Activated CD4-positive, alpha-beta T cell treated with anti-CD3 and anti-CD28 coated beads, Interleukin-2, amount 10 ng/mL, durations not matched to agents 7 days and 5 days (primary cell): ENCODE results near the gene CREM. TPM values are rescaled to one million over a fixed set of nuclear protein-coding genes. Genes with fewer than 3 reads are reported as not detected.

ENCODE experiments used
- CTCF ChIA-PET: fragments of 350-600 bp; sonication (Branson Sonifier 250); formaldehyde crosslinking; loops from one replicate; lab custom pipeline; 2021; ENCODE audit warnings: antibody characterized with exemption; lab: Charles Lee
- POLR2A ChIA-PET: fragments of 350-600 bp; sonication (Branson Sonifier 250); formaldehyde crosslinking; loops from one replicate; lab custom pipeline; 2021; ENCODE audit warnings: antibody characterized with exemption; lab: Charles Lee
- DNase-seq: peaks from one replicate; pipeline ENCODE4 v3.0.0-alpha.2; 2020
- H3K27ac Mint-ChIP-seq: one replicate; pipeline ENCODE4 v1.8.0; 2021; ENCODE audit warnings: mild to moderate bottlenecking, moderate library complexity, mixed read lengths
- H3K27me3 Mint-ChIP-seq: one replicate; pipeline ENCODE4 v1.8.0; 2021; ENCODE audit warnings: mixed read lengths
- H3K36me3 Mint-ChIP-seq: one replicate; pipeline ENCODE4 v1.8.0; 2021; ENCODE audit warnings: low read depth, mixed read lengths
- H3K4me1 Mint-ChIP-seq: one replicate; pipeline ENCODE4 v1.8.0; 2021; ENCODE audit warnings: mixed read lengths
- H3K4me3 Mint-ChIP-seq: one replicate; pipeline ENCODE4 v1.8.0; 2021; ENCODE audit warnings: mild to moderate bottlenecking, moderate library complexity, mixed read lengths
- H3K9me3 Mint-ChIP-seq: one replicate; pipeline ENCODE4 v1.8.0; 2021; ENCODE audit warnings: mixed read lengths
- microRNA-seq: library from miRNA; unstranded; fragments of <30 nt; microRNA quantifications from one replicate; pipeline ENCODE4 v1.2.0, GENCODE V29; 2021; ENCODE audit warnings: borderline microRNAs expressed, borderline replicate concordance
- total RNA-seq, 2 experiments: library from RNA; stranded (reverse); gene quantifications; one replicate each; pipeline ENCODE4 v1.2.3, GENCODE V29; 2021

The CREM gene
- total RNA-seq, 2 experiments from 2014 or later: 48.7 to 51.6 TPM

GRCh38 chr10:35262436-35262835 is 135.8 kb downstream of the CREM start:
- POLR2A ChIA-PET: no interaction called here
- no peak for DNase-seq
- CTCF ChIA-PET: no interaction called here
- Mint-ChIP-seq H3K9me3 (peaks cover 12% of the 10 kb centered on the region), H3K4me3 (no peak overlapping the region), H3K27me3 (peaks cover 5% of the 10 kb centered on the region), H3K27ac (no peak overlapping the region), H3K36me3 (no peaks in the 10 kb centered on the region), H3K4me1 (no peaks in the 10 kb centered on the region)

Small RNA genes within 50 kb of the gene (microRNA-seq; reads per million reads assigned to microRNA genes)
- 17.5 reads per million, percentile 48 among the genes with 10 or more reads in this experiment for gene MIR3611

Other genes starting within 250 kb of the CREM start
- 10 to 100 TPM; 37.1 to 45.8 TPM for gene CUL2, start 36.5 kb upstream of the CREM start, total RNA-seq
- gene CCNY, start 209.7 kb downstream of the CREM start, total RNA-seq: 10 to 100 TPM; 67.4 to 76.4 TPM